ENCODE measurements around the gene VCAN.

The VCAN gene

GRCh38 chr5:83554133-83554532, 82.6 kb downstream of the VCAN start:
- ChIA-PET CTCF (no interaction called here), POLR2A (ENCODE audit: low non-redundant PET) (no interaction called here)
- no peak overlapping the region for H3K27ac ChIP-seq
- no peak for DNase-seq (ENCODE audit: low spot score)
- no peak for TF ChIP-seq CTCF (conservative IDR thresholded peaks at IDR 0.05; ENCODE audit: low read depth)

- ChIA-PET CTCF (interaction anchor here (0.7 kb wide), 1 partner anchor 1032 kb away, joined by 4 read pairs; no protein-coding TSS in a partner anchor), POLR2A (ENCODE audit: low non-redundant PET) (no interaction called here)
- H3K27ac ChIP-seq: no peak overlapping the region
- no peak for TF ChIP-seq CTCF (conservative IDR thresholded peaks at IDR 0.05; ENCODE audit: low read depth)
- DNase-seq (ENCODE audit: low spot score): no peak
Measured at GRCh38 chr5:83554686-83555085, 83.1 kb downstream of the VCAN start.

GRCh38 chr5:83555263-83555662, 83.7 kb downstream of the VCAN start:
- TF ChIP-seq CTCF (conservative IDR thresholded peaks at IDR 0.05; ENCODE audit: low read depth): no peak
- H3K27ac ChIP-seq: no peak overlapping the region
- no peak for DNase-seq (ENCODE audit: low spot score)
- ChIA-PET CTCF (interaction anchor here (0.7 kb wide), 1 partner anchor 1033 kb away, joined by 4 read pairs; no protein-coding TSS in a partner anchor), POLR2A (ENCODE audit: low non-redundant PET) (no interaction called here)

- no peak overlapping the region for H3K27ac ChIP-seq
- CTCF ChIA-PET: no interaction called here
- DNase-seq (ENCODE audit: low spot score): no peak
- TF ChIP-seq CTCF (conservative IDR thresholded peaks at IDR 0.05; ENCODE audit: low read depth): no peak
- POLR2A ChIA-PET (ENCODE audit: low non-redundant PET): no interaction called here
Measured at GRCh38 chr5:83556190-83556589, 84.6 kb downstream of the VCAN start.

GRCh38 chr5:83559118-83559785, 87.7 kb downstream of the VCAN start:
- ChIA-PET POLR2A (ENCODE audit: low non-redundant PET) (no interaction called here), CTCF (interaction anchor here (0.6 to 0.7 kb wide), 2 partner anchors 74 to 177 kb away, joined by 3 read pairs; no protein-coding TSS in a partner anchor)
- no peak overlapping the region for H3K27ac ChIP-seq
- DNase-seq (ENCODE audit: low spot score): no peak
- TF ChIP-seq CTCF (conservative IDR thresholded peaks at IDR 0.05; ENCODE audit: low read depth): no peak

- no peak for DNase-seq (ENCODE audit: low spot score)
- POLR2A ChIA-PET (ENCODE audit: low non-redundant PET): no interaction called here
- TF ChIP-seq CTCF (conservative IDR thresholded peaks at IDR 0.05; ENCODE audit: low read depth): no peak
- CTCF ChIA-PET: interaction anchor here (0.7 kb wide), 1 partner anchor 509 kb away, joined by 4 read pairs; no protein-coding TSS in a partner anchor
- no peak overlapping the region for H3K27ac ChIP-seq
Measured at GRCh38 chr5:83562071-83562606, 90.6 kb downstream of the VCAN start.

Data from RWPE1 (cell line).